MM.1S (cell line): Measurements from ENCODE around the gene AGRP.

Source experiments
- EZH2phosphoT487 ChIP-seq: fragments of 300-600 bp; sonication (generic); IDR thresholded peaks from 2 replicates; pipeline ENCODE4 v1.6.1; 2018; ENCODE audit warnings: antibody characterized with exemption, low read length
- TF ChIP-seq, protein P1 (sequence below): fragments of 300-600 bp; sonication (generic); IDR thresholded peaks from 2 replicates; pipeline ENCODE4 v1.5.1; 2016; ENCODE audit warnings: antibody characterized with exemption, low read length, mixed read lengths

DNA sequence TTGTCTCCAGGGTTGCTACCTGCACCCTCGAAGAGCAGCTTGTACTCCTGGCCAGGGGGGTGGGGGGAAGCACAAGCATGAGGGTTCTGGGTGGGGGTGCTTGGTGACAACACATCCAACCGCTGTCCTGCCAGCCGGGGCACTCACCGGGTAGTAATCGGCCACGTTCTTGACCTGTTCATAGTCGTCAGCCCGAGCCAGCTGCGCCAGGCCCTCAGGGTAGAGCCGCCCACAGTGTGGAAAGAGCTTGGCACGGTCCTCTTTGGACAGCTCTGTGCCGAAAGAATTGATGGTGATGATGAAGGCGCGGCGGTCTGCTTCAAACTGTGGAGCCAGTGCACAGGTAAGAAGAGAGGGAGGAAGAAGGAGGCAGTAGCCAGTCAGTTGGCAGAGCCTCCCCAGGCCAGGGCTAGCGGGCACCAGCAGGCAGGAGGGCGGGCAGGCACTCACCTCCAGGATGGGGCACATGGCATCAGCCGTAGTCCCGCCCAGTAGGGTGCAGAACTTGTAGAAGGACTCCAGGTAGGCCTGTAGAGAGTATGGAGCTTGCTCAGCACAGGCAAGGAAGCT is 44.4 kb downstream of the AGRP start:
- TF ChIP-seq, protein P1, sequence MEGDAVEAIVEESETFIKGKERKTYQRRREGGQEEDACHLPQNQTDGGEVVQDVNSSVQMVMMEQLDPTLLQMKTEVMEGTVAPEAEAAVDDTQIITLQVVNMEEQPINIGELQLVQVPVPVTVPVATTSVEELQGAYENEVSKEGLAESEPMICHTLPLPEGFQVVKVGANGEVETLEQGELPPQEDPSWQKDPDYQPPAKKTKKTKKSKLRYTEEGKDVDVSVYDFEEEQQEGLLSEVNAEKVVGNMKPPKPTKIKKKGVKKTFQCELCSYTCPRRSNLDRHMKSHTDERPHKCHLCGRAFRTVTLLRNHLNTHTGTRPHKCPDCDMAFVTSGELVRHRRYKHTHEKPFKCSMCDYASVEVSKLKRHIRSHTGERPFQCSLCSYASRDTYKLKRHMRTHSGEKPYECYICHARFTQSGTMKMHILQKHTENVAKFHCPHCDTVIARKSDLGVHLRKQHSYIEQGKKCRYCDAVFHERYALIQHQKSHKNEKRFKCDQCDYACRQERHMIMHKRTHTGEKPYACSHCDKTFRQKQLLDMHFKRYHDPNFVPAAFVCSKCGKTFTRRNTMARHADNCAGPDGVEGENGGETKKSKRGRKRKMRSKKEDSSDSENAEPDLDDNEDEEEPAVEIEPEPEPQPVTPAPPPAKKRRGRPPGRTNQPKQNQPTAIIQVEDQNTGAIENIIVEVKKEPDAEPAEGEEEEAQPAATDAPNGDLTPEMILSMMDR, result no peak
- no peak for TF ChIP-seq EZH2phosphoT487
